H9 (cell line): ENCODE results near the gene SMPX. TPM values are rescaled to one million over a fixed set of nuclear protein-coding genes. Genes with fewer than 3 reads are reported as not detected.

Source experiments
- DNase-seq: peaks from one replicate; pipeline ENCODE4 v3.0.0-alpha.2; 2017
- H2AFZ ChIP-seq: one replicate; pipeline ENCODE4 v1.6.1; 2013; ENCODE audit warnings: mild to moderate bottlenecking, low read length, control low read depth, moderate library complexity
- H2AK5ac ChIP-seq: 2 replicates; pipeline ENCODE4 v1.6.1; 2013; ENCODE audit warnings: low read length, control low read depth, mixed read lengths; ENCODE audit not compliant: insufficient read length
- H2BK120ac ChIP-seq: one replicate; pipeline ENCODE4 v1.6.1; 2013; ENCODE audit warnings: low read depth, mild to moderate bottlenecking, low read length, control low read depth, inconsistent platforms; ENCODE audit not compliant: poor library complexity, severe bottlenecking
- H2BK12ac ChIP-seq: 2 replicates; pipeline ENCODE4 v1.6.1; 2013; ENCODE audit warnings: low read length, control low read depth, mixed read lengths, low read depth; ENCODE audit not compliant: insufficient read length
- H2BK15ac ChIP-seq: 2 replicates; pipeline ENCODE4 v1.6.1; 2013; ENCODE audit warnings: low read depth, low read length, control low read depth
- H2BK20ac ChIP-seq: one replicate; pipeline ENCODE4 v1.6.1; 2013; ENCODE audit warnings: low read depth, mild to moderate bottlenecking, low read length, control low read depth, inconsistent platforms; ENCODE audit not compliant: poor library complexity, severe bottlenecking
- H2BK5ac ChIP-seq: 2 replicates; pipeline ENCODE4 v1.6.1; 2013; ENCODE audit warnings: low read length, control low read depth, mixed read lengths; ENCODE audit not compliant: insufficient read length
- H3K14ac ChIP-seq: 2 replicates; pipeline ENCODE4 v1.6.1; 2013; ENCODE audit warnings: low read length, control low read depth; ENCODE audit not compliant: insufficient read depth
- H3K18ac ChIP-seq: 2 replicates; pipeline ENCODE4 v1.6.1; 2013; ENCODE audit warnings: low read depth, mild to moderate bottlenecking, mixed read lengths, low read length, control low read depth; ENCODE audit not compliant: insufficient read length
- H3K23ac ChIP-seq: 2 replicates; pipeline ENCODE4 v1.6.1; 2013; ENCODE audit warnings: low read length, control low read depth, mixed read lengths, low read depth; ENCODE audit not compliant: insufficient read length
- H3K23me2 ChIP-seq: 2 replicates; pipeline ENCODE4 v1.6.1; 2013; ENCODE audit warnings: low read depth, mild to moderate bottlenecking, mixed read lengths, low read length, control low read depth; ENCODE audit not compliant: insufficient read length, poor library complexity, severe bottlenecking
- H3K27ac ChIP-seq: 2 replicates; pipeline ENCODE4 v1.5.1; 2013; ENCODE audit warnings: low read length, control low read depth, mixed read lengths, low read depth; ENCODE audit not compliant: insufficient read length
- H3K27me3 ChIP-seq: 2 replicates; pipeline ENCODE4 v1.6.1; 2013; ENCODE audit warnings: low read length, control low read depth, inconsistent platforms; ENCODE audit not compliant: insufficient read depth
- H3K4ac ChIP-seq: 2 replicates; pipeline ENCODE4 v1.6.1; 2013; ENCODE audit warnings: low read depth, mild to moderate bottlenecking, control low read depth, inconsistent platforms, low read length, moderate library complexity
- H3K4me1 ChIP-seq: 2 replicates; pipeline ENCODE4 v1.6.1; 2013; ENCODE audit warnings: low read length, control low read depth, inconsistent platforms; ENCODE audit not compliant: insufficient read depth
- H3K4me2 ChIP-seq: 2 replicates; pipeline ENCODE4 v1.6.1; 2013; ENCODE audit warnings: low read length, control low read depth, mixed read lengths; ENCODE audit not compliant: insufficient read length, insufficient read depth
- H3K56ac ChIP-seq: 2 replicates; pipeline ENCODE4 v1.6.1; 2013; ENCODE audit warnings: low read depth, mild to moderate bottlenecking, mixed read lengths, low read length, control low read depth; ENCODE audit not compliant: insufficient read length
- H3K79me1 ChIP-seq: 2 replicates; pipeline ENCODE4 v1.6.1; 2013; ENCODE audit warnings: low read depth, mild to moderate bottlenecking, moderate library complexity, low read length, control low read depth, inconsistent platforms; ENCODE audit not compliant: insufficient read depth, poor library complexity, severe bottlenecking
- H3K79me2 ChIP-seq: 2 replicates; pipeline ENCODE4 v1.6.1; 2013; ENCODE audit warnings: low read length, control low read depth, inconsistent platforms; ENCODE audit not compliant: insufficient read depth
- H3K9ac ChIP-seq: 2 replicates; pipeline ENCODE4 v1.6.1; 2013; ENCODE audit warnings: low read length, control low read depth, mixed read lengths; ENCODE audit not compliant: insufficient read length; ENCODE audit errors: extremely low read depth
- H3K9me3 ChIP-seq: one replicate; pipeline ENCODE4 v1.6.1; 2013; ENCODE audit warnings: low read depth, low read length, inconsistent platforms; ENCODE audit not compliant: control insufficient read depth
- H3T11ph ChIP-seq: one replicate; pipeline ENCODE4 v1.6.1; 2013; ENCODE audit warnings: mild to moderate bottlenecking, low read length, control low read depth, inconsistent platforms
- H4K20me1 ChIP-seq: one replicate; pipeline ENCODE4 v1.6.1; 2013; ENCODE audit not compliant: control insufficient read depth, insufficient read length, insufficient read depth
- H4K5ac ChIP-seq: 2 replicates; pipeline ENCODE4 v1.6.1; 2013; ENCODE audit warnings: low read depth, mild to moderate bottlenecking, mixed read lengths, low read length, control low read depth; ENCODE audit not compliant: insufficient read length
- H4K8ac ChIP-seq: replicated peaks from 2 replicates; pipeline ENCODE4 v1.6.1; 2013; ENCODE audit warnings: low read length, control low read depth, mixed read lengths, low read depth; ENCODE audit not compliant: insufficient read length
- H4K91ac ChIP-seq: 2 replicates; pipeline ENCODE4 v1.6.1; 2013; ENCODE audit warnings: low read depth, mild to moderate bottlenecking, moderate library complexity, mixed read lengths, low read length, control low read depth; ENCODE audit not compliant: insufficient read length
- H3K27ac Mint-ChIP-seq, 3 experiments: 2 replicates in 2 of 3; 3 replicates in 1 of 3; pipeline ENCODE4 v1.8.0; 2020 to 2021; ENCODE audit warnings: mixed read lengths in 3 of 3, mild to moderate bottlenecking in 1 of 3, moderate library complexity in 1 of 3
- H3K27me3 Mint-ChIP-seq: 2 replicates; pipeline ENCODE4 v1.8.0; 2021; ENCODE audit warnings: low read depth, mild to moderate bottlenecking, moderate library complexity, mixed read lengths
- H3K36me3 Mint-ChIP-seq, 3 experiments: 2 replicates in 2 of 3; 3 replicates in 1 of 3; pipeline ENCODE4 v1.8.0; 2020 to 2021; ENCODE audit warnings: low read depth in 3 of 3, mixed read lengths in 3 of 3; ENCODE audit not compliant: insufficient read depth in 1 of 3
- H3K4me1 Mint-ChIP-seq, 2 experiments: 2 replicates each; pipeline ENCODE4 v1.8.0; 2020; ENCODE audit warnings: mixed read lengths in 2 of 2
- H3K4me3 Mint-ChIP-seq, 2 experiments: 2 replicates in 1 of 2; 3 replicates in 1 of 2; pipeline ENCODE4 v1.8.0; 2020 to 2021; ENCODE audit warnings: mild to moderate bottlenecking in 2 of 2, mixed read lengths in 2 of 2, moderate library complexity in 1 of 2
- H3K9me3 Mint-ChIP-seq, 2 experiments: 2 replicates in 1 of 2; 3 replicates in 1 of 2; pipeline ENCODE4 v1.8.0; 2020; ENCODE audit warnings: mild to moderate bottlenecking in 2 of 2, mixed read lengths in 2 of 2, moderate library complexity in 1 of 2
- WGBS: extraction: QIAGEN DNeasy Blood & Tissue Kit; methylation state at CpG from one replicate; pipeline ENCODE4 v1.1.7; 2013; ENCODE audit warnings: missing lambda C conversion rate, low lambda C conversion rate, mixed read lengths; ENCODE audit not compliant: insufficient read length; ENCODE audit errors: extremely low coverage; 5-methylcytosine and 5-hydroxymethylcytosine counted together
- total RNA-seq: library from RNA; stranded (reverse); gene quantifications from 2 replicates; pipeline ENCODE4 v1.2.1, GENCODE V29; 2021
- TF ChIP-seq, protein P1 (sequence below): fragments of 200-600 bp; sonication (generic); conservative IDR thresholded peaks from 3 replicates; pipeline ENCODE4 v1.8.0; 2021; ENCODE audit warnings: antibody characterized with exemption, mild to moderate bottlenecking

Gene SMPX
- total RNA-seq, 1 experiment from 2014 or later: not detected

- Histone ChIP-seq H3K14ac (no peak overlapping the region), H2BK20ac (no peak overlapping the region), H2BK15ac (no peak overlapping the region), H2BK12ac (no peak overlapping the region), H3K23ac (no peak overlapping the region), H3K4me2 (no peak overlapping the region), H3T11ph (no peak overlapping the region), H3K4me1 (no peaks in the 10 kb centered on the region), H3K79me1 (no peaks in the 10 kb centered on the region), H4K5ac (no peak overlapping the region), H2AK5ac (no peak overlapping the region), H4K20me1 (no peaks in the 10 kb centered on the region), H3K27me3 (no peaks in the 10 kb centered on the region), H3K27ac (no peak overlapping the region), H3K79me2 (no peaks in the 10 kb centered on the region), H4K8ac (no peak overlapping the region), H2AFZ (no peak overlapping the region), H2BK5ac (no peak overlapping the region), H3K56ac (no peak overlapping the region), H3K4ac (no peak overlapping the region), H3K9me3 (peaks cover 33% of the 10 kb centered on the region), H3K23me2 (no peaks in the 10 kb centered on the region), H4K91ac (no peak overlapping the region), H2BK120ac (no peak overlapping the region), H3K9ac (no peak overlapping the region), H3K18ac (no peak overlapping the region)
- peaks cover 0 to 3% of the 10 kb centered on the region in 2 experiments; a peak in 1 of 4 replicates for H3K4me1 Mint-ChIP-seq
- TF ChIP-seq, protein P1, sequence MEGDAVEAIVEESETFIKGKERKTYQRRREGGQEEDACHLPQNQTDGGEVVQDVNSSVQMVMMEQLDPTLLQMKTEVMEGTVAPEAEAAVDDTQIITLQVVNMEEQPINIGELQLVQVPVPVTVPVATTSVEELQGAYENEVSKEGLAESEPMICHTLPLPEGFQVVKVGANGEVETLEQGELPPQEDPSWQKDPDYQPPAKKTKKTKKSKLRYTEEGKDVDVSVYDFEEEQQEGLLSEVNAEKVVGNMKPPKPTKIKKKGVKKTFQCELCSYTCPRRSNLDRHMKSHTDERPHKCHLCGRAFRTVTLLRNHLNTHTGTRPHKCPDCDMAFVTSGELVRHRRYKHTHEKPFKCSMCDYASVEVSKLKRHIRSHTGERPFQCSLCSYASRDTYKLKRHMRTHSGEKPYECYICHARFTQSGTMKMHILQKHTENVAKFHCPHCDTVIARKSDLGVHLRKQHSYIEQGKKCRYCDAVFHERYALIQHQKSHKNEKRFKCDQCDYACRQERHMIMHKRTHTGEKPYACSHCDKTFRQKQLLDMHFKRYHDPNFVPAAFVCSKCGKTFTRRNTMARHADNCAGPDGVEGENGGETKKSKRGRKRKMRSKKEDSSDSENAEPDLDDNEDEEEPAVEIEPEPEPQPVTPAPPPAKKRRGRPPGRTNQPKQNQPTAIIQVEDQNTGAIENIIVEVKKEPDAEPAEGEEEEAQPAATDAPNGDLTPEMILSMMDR: no peak
- H3K36me3 Mint-ChIP-seq: peaks cover 0 to 3% (median 0%) of the 10 kb centered on the region in 3 experiments; a peak in 3 of 7 replicates
- DNase-seq: no peak
- no peak overlapping the region for H3K27ac Mint-ChIP-seq
- WGBS: no CpG with 5 or more reads among the region's 4 CpGs
- peaks cover 3 to 30% of the 10 kb centered on the region in 2 experiments; a peak in 4 of 5 replicates for H3K9me3 Mint-ChIP-seq
- H3K27me3 Mint-ChIP-seq: no peaks in the 10 kb centered on the region; the same call in 1 of the 2 replicates
- H3K4me3 Mint-ChIP-seq: no peak overlapping the region
Observed at GRCh38 chrX:21662761-21663160, 95.2 kb downstream of the SMPX start.
